ENCODE measurements around the gene ADCY3. TPM values are rescaled to one million over a fixed set of nuclear protein-coding genes. Genes with fewer than 3 reads are reported as not detected.

ADCY3 gene
- total and polyA plus RNA-seq, 9 of the 15 experiments (the other 6 are each of a cell fraction or from before 2014, with no cell fraction given) = 1.5 to 54.8 (median 26.3) TPM

DNA sequence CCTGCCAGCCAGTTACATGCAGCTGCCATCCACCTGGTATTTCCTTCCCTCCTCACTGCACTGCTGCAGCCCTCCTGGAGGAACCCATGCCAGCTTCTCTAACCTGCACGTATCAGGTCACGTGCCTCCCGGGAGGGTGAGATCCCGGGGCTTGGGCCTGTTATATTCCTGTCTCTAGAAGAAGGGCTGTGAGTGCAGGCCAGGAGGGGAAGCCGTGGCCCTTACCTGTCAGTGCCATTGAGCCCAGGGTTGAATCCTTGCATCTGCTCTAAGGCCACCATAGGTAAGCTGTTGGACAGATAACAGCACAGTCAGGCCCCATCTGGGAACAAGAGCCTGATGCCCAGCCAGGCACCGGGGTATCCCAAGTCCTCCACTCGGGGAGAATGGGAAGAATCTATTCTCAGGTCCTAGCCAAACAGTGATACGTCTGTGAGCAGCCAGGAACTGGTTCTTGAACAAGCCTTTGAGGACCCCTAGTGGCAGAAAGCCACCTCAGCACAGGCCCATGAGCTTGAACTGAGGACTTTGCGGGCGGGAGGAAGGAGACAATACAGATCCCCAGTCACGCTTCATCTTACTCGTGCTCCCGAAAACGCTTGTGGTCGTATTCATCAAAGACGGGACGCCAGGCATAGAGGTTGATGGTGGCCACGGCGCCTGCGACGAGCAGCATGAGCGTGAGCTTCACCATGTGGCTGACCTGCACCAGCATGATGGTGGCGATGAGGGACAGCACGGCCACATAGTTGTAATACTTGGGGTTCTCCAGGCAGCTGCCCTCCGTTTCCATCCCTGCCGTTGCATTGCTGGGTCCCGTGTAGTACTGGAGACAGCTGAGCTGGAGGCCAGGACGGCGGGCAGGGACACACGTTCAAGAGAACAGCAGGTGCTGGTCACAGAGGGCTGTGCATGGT is 92.5 kb downstream of the ADCY3 start (continued):
- TF ChIP-seq, protein P1, sequence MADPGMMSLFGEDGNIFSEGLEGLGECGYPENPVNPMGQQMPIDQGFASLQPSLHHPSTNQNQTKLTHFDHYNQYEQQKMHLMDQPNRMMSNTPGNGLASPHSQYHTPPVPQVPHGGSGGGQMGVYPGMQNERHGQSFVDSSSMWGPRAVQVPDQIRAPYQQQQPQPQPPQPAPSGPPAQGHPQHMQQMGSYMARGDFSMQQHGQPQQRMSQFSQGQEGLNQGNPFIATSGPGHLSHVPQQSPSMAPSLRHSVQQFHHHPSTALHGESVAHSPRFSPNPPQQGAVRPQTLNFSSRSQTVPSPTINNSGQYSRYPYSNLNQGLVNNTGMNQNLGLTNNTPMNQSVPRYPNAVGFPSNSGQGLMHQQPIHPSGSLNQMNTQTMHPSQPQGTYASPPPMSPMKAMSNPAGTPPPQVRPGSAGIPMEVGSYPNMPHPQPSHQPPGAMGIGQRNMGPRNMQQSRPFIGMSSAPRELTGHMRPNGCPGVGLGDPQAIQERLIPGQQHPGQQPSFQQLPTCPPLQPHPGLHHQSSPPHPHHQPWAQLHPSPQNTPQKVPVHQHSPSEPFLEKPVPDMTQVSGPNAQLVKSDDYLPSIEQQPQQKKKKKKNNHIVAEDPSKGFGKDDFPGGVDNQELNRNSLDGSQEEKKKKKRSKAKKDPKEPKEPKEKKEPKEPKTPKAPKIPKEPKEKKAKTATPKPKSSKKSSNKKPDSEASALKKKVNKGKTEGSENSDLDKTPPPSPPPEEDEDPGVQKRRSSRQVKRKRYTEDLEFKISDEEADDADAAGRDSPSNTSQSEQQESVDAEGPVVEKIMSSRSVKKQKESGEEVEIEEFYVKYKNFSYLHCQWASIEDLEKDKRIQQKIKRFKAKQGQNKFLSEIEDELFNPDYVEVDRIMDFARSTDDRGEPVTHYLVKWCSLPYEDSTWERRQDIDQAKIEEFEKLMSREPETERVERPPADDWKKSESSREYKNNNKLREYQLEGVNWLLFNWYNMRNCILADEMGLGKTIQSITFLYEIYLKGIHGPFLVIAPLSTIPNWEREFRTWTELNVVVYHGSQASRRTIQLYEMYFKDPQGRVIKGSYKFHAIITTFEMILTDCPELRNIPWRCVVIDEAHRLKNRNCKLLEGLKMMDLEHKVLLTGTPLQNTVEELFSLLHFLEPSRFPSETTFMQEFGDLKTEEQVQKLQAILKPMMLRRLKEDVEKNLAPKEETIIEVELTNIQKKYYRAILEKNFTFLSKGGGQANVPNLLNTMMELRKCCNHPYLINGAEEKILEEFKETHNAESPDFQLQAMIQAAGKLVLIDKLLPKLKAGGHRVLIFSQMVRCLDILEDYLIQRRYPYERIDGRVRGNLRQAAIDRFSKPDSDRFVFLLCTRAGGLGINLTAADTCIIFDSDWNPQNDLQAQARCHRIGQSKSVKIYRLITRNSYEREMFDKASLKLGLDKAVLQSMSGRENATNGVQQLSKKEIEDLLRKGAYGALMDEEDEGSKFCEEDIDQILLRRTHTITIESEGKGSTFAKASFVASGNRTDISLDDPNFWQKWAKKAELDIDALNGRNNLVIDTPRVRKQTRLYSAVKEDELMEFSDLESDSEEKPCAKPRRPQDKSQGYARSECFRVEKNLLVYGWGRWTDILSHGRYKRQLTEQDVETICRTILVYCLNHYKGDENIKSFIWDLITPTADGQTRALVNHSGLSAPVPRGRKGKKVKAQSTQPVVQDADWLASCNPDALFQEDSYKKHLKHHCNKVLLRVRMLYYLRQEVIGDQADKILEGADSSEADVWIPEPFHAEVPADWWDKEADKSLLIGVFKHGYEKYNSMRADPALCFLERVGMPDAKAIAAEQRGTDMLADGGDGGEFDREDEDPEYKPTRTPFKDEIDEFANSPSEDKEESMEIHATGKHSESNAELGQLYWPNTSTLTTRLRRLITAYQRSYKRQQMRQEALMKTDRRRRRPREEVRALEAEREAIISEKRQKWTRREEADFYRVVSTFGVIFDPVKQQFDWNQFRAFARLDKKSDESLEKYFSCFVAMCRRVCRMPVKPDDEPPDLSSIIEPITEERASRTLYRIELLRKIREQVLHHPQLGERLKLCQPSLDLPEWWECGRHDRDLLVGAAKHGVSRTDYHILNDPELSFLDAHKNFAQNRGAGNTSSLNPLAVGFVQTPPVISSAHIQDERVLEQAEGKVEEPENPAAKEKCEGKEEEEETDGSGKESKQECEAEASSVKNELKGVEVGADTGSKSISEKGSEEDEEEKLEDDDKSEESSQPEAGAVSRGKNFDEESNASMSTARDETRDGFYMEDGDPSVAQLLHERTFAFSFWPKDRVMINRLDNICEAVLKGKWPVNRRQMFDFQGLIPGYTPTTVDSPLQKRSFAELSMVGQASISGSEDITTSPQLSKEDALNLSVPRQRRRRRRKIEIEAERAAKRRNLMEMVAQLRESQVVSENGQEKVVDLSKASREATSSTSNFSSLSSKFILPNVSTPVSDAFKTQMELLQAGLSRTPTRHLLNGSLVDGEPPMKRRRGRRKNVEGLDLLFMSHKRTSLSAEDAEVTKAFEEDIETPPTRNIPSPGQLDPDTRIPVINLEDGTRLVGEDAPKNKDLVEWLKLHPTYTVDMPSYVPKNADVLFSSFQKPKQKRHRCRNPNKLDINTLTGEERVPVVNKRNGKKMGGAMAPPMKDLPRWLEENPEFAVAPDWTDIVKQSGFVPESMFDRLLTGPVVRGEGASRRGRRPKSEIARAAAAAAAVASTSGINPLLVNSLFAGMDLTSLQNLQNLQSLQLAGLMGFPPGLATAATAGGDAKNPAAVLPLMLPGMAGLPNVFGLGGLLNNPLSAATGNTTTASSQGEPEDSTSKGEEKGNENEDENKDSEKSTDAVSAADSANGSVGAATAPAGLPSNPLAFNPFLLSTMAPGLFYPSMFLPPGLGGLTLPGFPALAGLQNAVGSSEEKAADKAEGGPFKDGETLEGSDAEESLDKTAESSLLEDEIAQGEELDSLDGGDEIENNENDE (IDR thresholded peaks at IDR 0.05; ENCODE audit: low read depth, low read length) = no peak
- no peak for TF ChIP-seq BRCA1 (IDR thresholded peaks at IDR 0.05)
- 0 out of 2 replicates have a peak, but pooled peaks have one; percentile 45 for TF ChIP-seq BRCA1 (CRISPR knock-in tag; IDR thresholded peaks at IDR 0.05)
- TF ChIP-seq, protein P2, sequence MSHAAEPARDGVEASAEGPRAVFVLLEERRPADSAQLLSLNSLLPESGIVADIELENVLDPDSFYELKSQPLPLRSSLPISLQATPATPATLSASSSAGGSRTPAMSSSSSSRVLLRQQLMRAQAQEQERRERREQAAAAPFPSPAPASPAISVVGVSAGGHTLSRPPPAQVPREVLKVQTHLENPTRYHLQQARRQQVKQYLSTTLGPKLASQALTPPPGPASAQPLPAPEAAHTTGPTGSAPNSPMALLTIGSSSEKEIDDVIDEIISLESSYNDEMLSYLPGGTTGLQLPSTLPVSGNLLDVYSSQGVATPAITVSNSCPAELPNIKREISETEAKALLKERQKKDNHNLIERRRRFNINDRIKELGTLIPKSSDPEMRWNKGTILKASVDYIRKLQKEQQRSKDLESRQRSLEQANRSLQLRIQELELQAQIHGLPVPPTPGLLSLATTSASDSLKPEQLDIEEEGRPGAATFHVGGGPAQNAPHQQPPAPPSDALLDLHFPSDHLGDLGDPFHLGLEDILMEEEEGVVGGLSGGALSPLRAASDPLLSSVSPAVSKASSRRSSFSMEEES (CRISPR knock-in tag; IDR thresholded peaks at IDR 0.05) = no peak
- TF ChIP-seq NFIC (IDR thresholded peaks at IDR 0.05) = peak; percentile 21; the same call in 1 of the 2 replicates
- TF ChIP-seq ZNF133 (CRISPR knock-in tag; IDR thresholded peaks at IDR 0.05) = no peak
- TF ChIP-seq FOXP1 (CRISPR knock-in tag; IDR thresholded peaks at IDR 0.05) = 0 out of 2 replicates have a peak, but pooled peaks have one; percentile 32
- TF ChIP-seq, protein P3, sequence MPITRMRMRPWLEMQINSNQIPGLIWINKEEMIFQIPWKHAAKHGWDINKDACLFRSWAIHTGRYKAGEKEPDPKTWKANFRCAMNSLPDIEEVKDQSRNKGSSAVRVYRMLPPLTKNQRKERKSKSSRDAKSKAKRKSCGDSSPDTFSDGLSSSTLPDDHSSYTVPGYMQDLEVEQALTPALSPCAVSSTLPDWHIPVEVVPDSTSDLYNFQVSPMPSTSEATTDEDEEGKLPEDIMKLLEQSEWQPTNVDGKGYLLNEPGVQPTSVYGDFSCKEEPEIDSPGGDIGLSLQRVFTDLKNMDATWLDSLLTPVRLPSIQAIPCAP (CRISPR knock-in tag; IDR thresholded peaks at IDR 0.05; ENCODE audit: borderline replicate concordance) = 0 out of 2 replicates have a peak, but pooled peaks have one; percentile 13
- TF ChIP-seq, protein P4, sequence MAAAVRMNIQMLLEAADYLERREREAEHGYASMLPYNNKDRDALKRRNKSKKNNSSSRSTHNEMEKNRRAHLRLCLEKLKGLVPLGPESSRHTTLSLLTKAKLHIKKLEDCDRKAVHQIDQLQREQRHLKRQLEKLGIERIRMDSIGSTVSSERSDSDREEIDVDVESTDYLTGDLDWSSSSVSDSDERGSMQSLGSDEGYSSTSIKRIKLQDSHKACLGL (CRISPR knock-in tag; IDR thresholded peaks at IDR 0.05; ENCODE audit: borderline replicate concordance, poor library complexity, severe bottlenecking) = no peak
- TF ChIP-seq SNIP1 (IDR thresholded peaks at IDR 0.05; ENCODE audit: low read depth) = no peak
- TF ChIP-seq ZKSCAN3 (CRISPR knock-in tag; IDR thresholded peaks at IDR 0.05) = no peak
